Erythroblast (primary cell): ENCODE measurements around the gene AGK.
A peak's percentile ranks its signal among the peaks of the same experiment; 100 is the strongest.

Experiments used
- DNase-seq, 2 experiments: peaks; one replicate each; lab custom pipeline; 2025; lab: John Stamatoyannopoulos, UW
- GATA1 ChIP-seq: IDR thresholded peaks from 2 replicates; pipeline ENCODE4 v1.6.1; 2011; ENCODE audit warnings: low read depth, mild to moderate bottlenecking, control low read depth, low read length, moderate library complexity
- POLR2A ChIP-seq: IDR thresholded peaks from 2 replicates; pipeline ENCODE4 v1.6.1; 2011; ENCODE audit warnings: mild to moderate bottlenecking, low read length

The AGK gene

GRCh38 chr7:141551094-141551781 is at the start of gene AGK:
TSS of gene AGK (plus strand) at chr7:141551410. CDS start at chr7:141555467, 4,057 bp downstream.
- peak; percentile 63 for TF ChIP-seq POLR2A
- no peak for TF ChIP-seq GATA1
- DNase-seq = peak; percentile 86 to 87

GRCh38 chr7:141501451-141501850 is 49.8 kb upstream of the AGK start:
- DNase-seq = no peak
- TF ChIP-seq GATA1 (no peak), POLR2A (no peak)

GRCh38 chr7:141511316-141511675 is 39.9 kb upstream of the AGK start:
- DNase-seq = no peak
- TF ChIP-seq GATA1 = no peak
- TF ChIP-seq POLR2A = no peak

GRCh38 chr7:141511676-141512396 is 39.4 kb upstream of the AGK start:
- DNase-seq = no peak
- no peak for TF ChIP-seq GATA1
- TF ChIP-seq POLR2A = no peak

- TF ChIP-seq POLR2A (no peak), GATA1 (no peak)
- DNase-seq = no peak
Measured at GRCh38 chr7:141512597-141512996, 38.6 kb upstream of the AGK start.

- no peak for DNase-seq
- TF ChIP-seq POLR2A (no peak), GATA1 (no peak)
Measured at GRCh38 chr7:141513720-141514119, 37.5 kb upstream of the AGK start.

GRCh38 chr7:141515941-141516340 is 35.3 kb upstream of the AGK start:
- TF ChIP-seq GATA1 = no peak
- no peak for TF ChIP-seq POLR2A
- DNase-seq = no peak

GRCh38 chr7:141519623-141520022 is 31.6 kb upstream of the AGK start:
- TF ChIP-seq GATA1 (no peak), POLR2A (no peak)
- no peak for DNase-seq

- TF ChIP-seq POLR2A (no peak), GATA1 (no peak)
- no peak for DNase-seq
Measured at GRCh38 chr7:141522657-141523342, 28.4 kb upstream of the AGK start.

GRCh38 chr7:141525973-141526514 is 25.2 kb upstream of the AGK start:
- TF ChIP-seq POLR2A (no peak), GATA1 (no peak)
- DNase-seq = no peak

- no peak for DNase-seq
- TF ChIP-seq GATA1 (no peak), POLR2A (no peak)
Measured at GRCh38 chr7:141527076-141527475, 24.1 kb upstream of the AGK start.

GRCh38 chr7:141528399-141528798 is 22.8 kb upstream of the AGK start:
- no peak for TF ChIP-seq POLR2A
- no peak for TF ChIP-seq GATA1
- no peak for DNase-seq

- TF ChIP-seq GATA1 (no peak), POLR2A (no peak)
- DNase-seq = peak; percentile 67 to 83
Measured at GRCh38 chr7:141533149-141533949, 17.9 kb upstream of the AGK start.
